K562 (cell line): Measurements from ENCODE around the gene IMPDH2. TPM values are rescaled to one million over a fixed set of nuclear protein-coding genes. Genes with fewer than 3 reads are reported as not detected.
A peak's percentile ranks its signal among the peaks of the same experiment; 100 is the strongest.

ENCODE experiments used
- CSDE1 ChIP-seq, 2 experiments: fragments of 450-650 bp; IDR thresholded peaks; 2 replicates each; pipeline ENCODE4 v1.6.1; 2016; ENCODE audit warnings: mild to moderate bottlenecking in 1 of 2
- EGR1 ChIP-seq: fragments of 450-650 bp; conservative IDR thresholded peaks from 2 replicates; pipeline ENCODE4 v1.6.1; 2017; ENCODE audit warnings: mild to moderate bottlenecking
- ETV5 ChIP-seq: sonication (generic); formaldehyde crosslinking; IDR thresholded peaks from 2 replicates; pipeline ENCODE4 v1.4.0; 2020; ENCODE audit warnings: low read depth, mild to moderate bottlenecking, missing genetic modification reagents
- HMG20A ChIP-seq: fragments of 450-650 bp; formaldehyde crosslinking; conservative IDR thresholded peaks from 2 replicates; pipeline ENCODE4 v1.4.0; 2020; ENCODE audit warnings: mild to moderate bottlenecking, mixed read lengths
- MEIS2 ChIP-seq: fragments of 450-650 bp; IDR thresholded peaks from 2 replicates; pipeline ENCODE4 v1.6.1; 2014; ENCODE audit warnings: mild to moderate bottlenecking; ENCODE audit not compliant: partially characterized antibody
- MIER1 ChIP-seq: fragments of 450-650 bp; IDR thresholded peaks from 2 replicates; pipeline ENCODE4 v1.6.1; 2016; ENCODE audit warnings: antibody characterized with exemption, mild to moderate bottlenecking, low read depth
- MTA3 ChIP-seq: fragments of 450-650 bp; formaldehyde crosslinking; IDR thresholded peaks from 2 replicates; pipeline ENCODE4 v1.6.1; 2017; ENCODE audit warnings: mild to moderate bottlenecking, borderline replicate concordance
- NFRKB ChIP-seq: fragments of 450-650 bp; IDR thresholded peaks from 2 replicates; pipeline ENCODE4 v1.6.1; 2016; ENCODE audit warnings: low read depth
- POLR3A ChIP-seq: IDR thresholded peaks from 2 replicates; pipeline ENCODE4 v1.6.1; 2011; ENCODE audit warnings: borderline replicate concordance, mild to moderate bottlenecking, moderate library complexity; ENCODE audit not compliant: insufficient read length, insufficient read depth; ENCODE audit errors: extremely low read depth
- RBM15 ChIP-seq: fragments of 200-400 bp; formaldehyde crosslinking; IDR thresholded peaks from 2 replicates; pipeline ENCODE4 v1.6.1; 2018; ENCODE audit warnings: mild to moderate bottlenecking, low read length, moderate library complexity; ENCODE audit not compliant: insufficient read depth
- SAFB ChIP-seq: fragments of 200-400 bp; formaldehyde crosslinking; IDR thresholded peaks from 2 replicates; pipeline ENCODE4 v1.6.1; 2017; ENCODE audit warnings: low read depth, low read length, borderline replicate concordance
- SOX6 ChIP-seq: fragments of 450-650 bp; IDR thresholded peaks from 2 replicates; pipeline ENCODE4 v1.6.1; 2014; ENCODE audit warnings: mild to moderate bottlenecking
- TAF7 ChIP-seq: fragments of 450-650 bp; IDR thresholded peaks from 2 replicates; pipeline ENCODE4 v1.6.1; 2016; ENCODE audit warnings: missing genetic modification characterization, missing compliant biosample characterization
- ZBTB17 ChIP-seq: fragments of 450-650 bp; formaldehyde crosslinking; IDR thresholded peaks from 2 replicates; pipeline ENCODE4 v1.4.0; 2020; ENCODE audit warnings: mild to moderate bottlenecking
- ZKSCAN1 ChIP-seq: fragments of 150-350 bp; IDR thresholded peaks from 2 replicates; pipeline ENCODE4 v1.6.1; 2016; ENCODE audit warnings: low read depth, low read length
- ZNF184 ChIP-seq: sonication (generic); formaldehyde crosslinking; IDR thresholded peaks from 2 replicates; pipeline ENCODE4 v1.5.0; 2020; ENCODE audit warnings: missing genetic modification reagents
- ZNF274 ChIP-seq: IDR thresholded peaks from 2 replicates; pipeline ENCODE4 v1.6.1; 2011; ENCODE audit warnings: low read depth, mild to moderate bottlenecking, low read length, moderate library complexity, borderline replicate concordance
- ZNF324 ChIP-seq: fragments of 250-450 bp; sonication (Bioruptor Pico); IDR thresholded peaks from 2 replicates; pipeline ENCODE4 v1.4.0; 2020; ENCODE audit warnings: mild to moderate bottlenecking
- ZNF436 ChIP-seq: fragments of 250-450, 450-650 bp; sonication (Bioruptor Pico); formaldehyde crosslinking; IDR thresholded peaks from 2 replicates; pipeline ENCODE4 v1.7.0; 2020; ENCODE audit warnings: mild to moderate bottlenecking
- ZNF75A ChIP-seq: fragments of 450-650 bp; formaldehyde crosslinking; IDR thresholded peaks from 2 replicates; pipeline ENCODE4 v1.4.0; 2020; ENCODE audit warnings: mild to moderate bottlenecking
- polyA plus RNA-seq, 8 experiments: library from polyadenylated mRNA; depleted of rRNA in 4 of 8; stranded (reverse) in 5 of 8; unstranded in 3 of 8; fragments of >200 nt; fragmentation: Nextera tagmentation in 2 of 8; fragmentation: Illumina TruSeq in 1 of 8; extraction: Ambion mirVana in 2 of 8; extraction: Trizol in 1 of 8; gene quantifications; 2 replicates each; pipeline versions ENCODE4 v1.2.1 to v1.2.3, GENCODE V29; 2011 to 2014; ENCODE audit warnings: inconsistent platforms in 1 of 8, missing spikeins in 1 of 8
- total RNA-seq, 7 experiments: library from RNA; depleted of rRNA in 6 of 7; stranded (reverse); fragments of >200 nt in 6 of 7; fragmentation: Illumina TruSeq in 2 of 7; extraction: Trizol in 2 of 7; gene quantifications; 2 replicates each; pipeline versions ENCODE4 v1.2.1 to v1.2.3, GENCODE V29; 2011 to 2021; ENCODE audit warnings: low replicate concordance in 1 of 7
- TF ChIP-seq, protein P1 (sequence below): fragments of 450-650 bp; formaldehyde crosslinking; IDR thresholded peaks from 2 replicates; pipeline ENCODE4 v1.4.0; 2020; ENCODE audit warnings: mild to moderate bottlenecking, mixed read lengths
- TF ChIP-seq, protein P2 (sequence below), 2 experiments: IDR thresholded peaks; 2 replicates each; pipeline ENCODE4 v1.6.1; 2011; ENCODE audit warnings: borderline replicate concordance in 1 of 2, control low read depth in 1 of 2, low read depth in 1 of 2, low read length in 1 of 2, mild to moderate bottlenecking in 1 of 2, mixed read lengths in 1 of 2, moderate library complexity in 1 of 2; ENCODE audit not compliant: insufficient read depth in 1 of 2, insufficient read length in 1 of 2, poor library complexity in 1 of 2, severe bottlenecking in 1 of 2; ENCODE audit errors: extremely low read depth in 1 of 2
- TF ChIP-seq, protein P3 (sequence below): fragments of 450-650 bp; formaldehyde crosslinking; IDR thresholded peaks from 2 replicates; pipeline ENCODE4 v1.4.0; 2022; ENCODE audit warnings: missing genetic modification characterization
- TF ChIP-seq, protein P4 (sequence below): fragments of 450-650 bp; conservative IDR thresholded peaks from 2 replicates; pipeline ENCODE4 v1.6.1; 2016; ENCODE audit warnings: missing genetic modification characterization, low read depth, mild to moderate bottlenecking, control low read depth, missing compliant biosample characterization

Gene IMPDH2
- total and polyA plus RNA-seq, 9 of the 15 experiments (the other 6 are each of a cell fraction or from before 2014, with no cell fraction given) = 318 to 507 (median 366) TPM

DNA sequence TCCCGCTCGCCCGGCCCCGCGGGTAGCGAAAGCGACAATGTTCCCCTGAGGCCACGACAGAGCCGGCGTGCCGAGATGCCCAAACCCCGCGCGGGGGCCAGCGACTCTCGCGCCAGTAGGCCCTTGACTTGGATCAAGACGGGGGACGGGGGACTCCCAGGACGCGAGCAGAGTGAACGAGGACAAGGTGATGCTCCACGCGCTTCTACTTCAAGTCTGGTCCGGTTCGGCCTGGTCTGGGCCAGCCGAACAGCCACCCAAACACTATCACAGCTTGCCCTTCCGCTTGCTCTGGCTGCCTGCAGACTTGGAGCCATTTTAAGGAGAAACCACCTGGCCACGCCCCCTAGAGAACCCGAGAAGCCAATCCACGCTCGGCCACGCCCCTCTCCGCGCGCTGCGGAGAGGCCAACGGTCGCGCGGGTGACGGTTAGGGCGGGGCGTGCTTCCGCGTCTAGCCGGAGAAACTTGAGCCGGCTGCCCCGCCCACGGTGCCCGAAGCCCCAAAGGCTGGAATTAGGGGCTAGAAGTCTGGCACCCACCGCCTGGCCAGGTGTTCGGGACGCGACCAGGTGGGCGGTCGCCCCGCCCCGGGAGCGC, 7.9 kb downstream of the IMPDH2 start (continued):
- TF ChIP-seq RBM15 = no peak
- TF ChIP-seq SOX6 = no peak
- peak; percentile 40; the same call in 1 of the 2 replicates for TF ChIP-seq NFRKB
- no peak for TF ChIP-seq ZNF75A (CRISPR knock-in tag)
- TF ChIP-seq CSDE1 (IDR thresholded peaks at IDR 0.05) = peak in 1 of 2 experiments; percentile 75; a peak in 2 of 4 replicates
- TF ChIP-seq ZBTB17 (CRISPR knock-in tag) = no peak; the same call in 1 of the 2 replicates
- TF ChIP-seq, protein P1, sequence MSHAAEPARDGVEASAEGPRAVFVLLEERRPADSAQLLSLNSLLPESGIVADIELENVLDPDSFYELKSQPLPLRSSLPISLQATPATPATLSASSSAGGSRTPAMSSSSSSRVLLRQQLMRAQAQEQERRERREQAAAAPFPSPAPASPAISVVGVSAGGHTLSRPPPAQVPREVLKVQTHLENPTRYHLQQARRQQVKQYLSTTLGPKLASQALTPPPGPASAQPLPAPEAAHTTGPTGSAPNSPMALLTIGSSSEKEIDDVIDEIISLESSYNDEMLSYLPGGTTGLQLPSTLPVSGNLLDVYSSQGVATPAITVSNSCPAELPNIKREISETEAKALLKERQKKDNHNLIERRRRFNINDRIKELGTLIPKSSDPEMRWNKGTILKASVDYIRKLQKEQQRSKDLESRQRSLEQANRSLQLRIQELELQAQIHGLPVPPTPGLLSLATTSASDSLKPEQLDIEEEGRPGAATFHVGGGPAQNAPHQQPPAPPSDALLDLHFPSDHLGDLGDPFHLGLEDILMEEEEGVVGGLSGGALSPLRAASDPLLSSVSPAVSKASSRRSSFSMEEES = no peak
- no peak for TF ChIP-seq ZNF436
- TF ChIP-seq, protein P2, sequence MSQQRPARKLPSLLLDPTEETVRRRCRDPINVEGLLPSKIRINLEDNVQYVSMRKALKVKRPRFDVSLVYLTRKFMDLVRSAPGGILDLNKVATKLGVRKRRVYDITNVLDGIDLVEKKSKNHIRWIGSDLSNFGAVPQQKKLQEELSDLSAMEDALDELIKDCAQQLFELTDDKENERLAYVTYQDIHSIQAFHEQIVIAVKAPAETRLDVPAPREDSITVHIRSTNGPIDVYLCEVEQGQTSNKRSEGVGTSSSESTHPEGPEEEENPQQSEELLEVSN (IDR thresholded peaks at IDR 0.05; ENCODE audit: borderline replicate concordance in 1 of 2, extremely low read depth in 1 of 2, insufficient read depth in 1 of 2, insufficient read length in 1 of 2, low read depth in 1 of 2, low read length in 1 of 2, poor library complexity in 1 of 2, severe bottlenecking in 1 of 2) = peak in 1 of 2 experiments; percentile 30
- no peak for TF ChIP-seq HMG20A (CRISPR knock-in tag)
- TF ChIP-seq ZKSCAN1 = no peak
- TF ChIP-seq MTA3 = peak; percentile 97
- no peak for TF ChIP-seq MIER1
- no peak for TF ChIP-seq ZNF274
- TF ChIP-seq ETV5 (CRISPR knock-in tag) = no peak
- TF ChIP-seq ZNF184 (CRISPR knock-in tag) = no peak
- TF ChIP-seq POLR3A = no peak
- no peak for TF ChIP-seq ZNF324
- TF ChIP-seq, protein P3, sequence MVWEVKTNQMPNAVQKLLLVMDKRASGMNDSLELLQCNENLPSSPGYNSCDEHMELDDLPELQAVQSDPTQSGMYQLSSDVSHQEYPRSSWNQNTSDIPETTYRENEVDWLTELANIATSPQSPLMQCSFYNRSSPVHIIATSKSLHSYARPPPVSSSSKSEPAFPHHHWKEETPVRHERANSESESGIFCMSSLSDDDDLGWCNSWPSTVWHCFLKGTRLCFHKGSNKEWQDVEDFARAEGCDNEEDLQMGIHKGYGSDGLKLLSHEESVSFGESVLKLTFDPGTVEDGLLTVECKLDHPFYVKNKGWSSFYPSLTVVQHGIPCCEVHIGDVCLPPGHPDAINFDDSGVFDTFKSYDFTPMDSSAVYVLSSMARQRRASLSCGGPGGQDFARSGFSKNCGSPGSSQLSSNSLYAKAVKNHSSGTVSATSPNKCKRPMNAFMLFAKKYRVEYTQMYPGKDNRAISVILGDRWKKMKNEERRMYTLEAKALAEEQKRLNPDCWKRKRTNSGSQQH = peak; percentile 50; the same call in 1 of the 2 replicates
- no peak for TF ChIP-seq SAFB
- TF ChIP-seq, protein P4, sequence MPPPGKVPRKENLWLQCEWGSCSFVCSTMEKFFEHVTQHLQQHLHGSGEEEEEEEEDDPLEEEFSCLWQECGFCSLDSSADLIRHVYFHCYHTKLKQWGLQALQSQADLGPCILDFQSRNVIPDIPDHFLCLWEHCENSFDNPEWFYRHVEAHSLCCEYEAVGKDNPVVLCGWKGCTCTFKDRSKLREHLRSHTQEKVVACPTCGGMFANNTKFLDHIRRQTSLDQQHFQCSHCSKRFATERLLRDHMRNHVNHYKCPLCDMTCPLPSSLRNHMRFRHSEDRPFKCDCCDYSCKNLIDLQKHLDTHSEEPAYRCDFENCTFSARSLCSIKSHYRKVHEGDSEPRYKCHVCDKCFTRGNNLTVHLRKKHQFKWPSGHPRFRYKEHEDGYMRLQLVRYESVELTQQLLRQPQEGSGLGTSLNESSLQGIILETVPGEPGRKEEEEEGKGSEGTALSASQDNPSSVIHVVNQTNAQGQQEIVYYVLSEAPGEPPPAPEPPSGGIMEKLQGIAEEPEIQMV = no peak
- peak; percentile 73; the same call in 1 of the 2 replicates for TF ChIP-seq TAF7 (tag)
- TF ChIP-seq MEIS2 = no peak
- TF ChIP-seq EGR1 = peak; percentile 64
